NCI-H2227 (cell line): Measurements from ENCODE around the gene PRKG1.
"Not testable (repeated sequence)": the region's sequence is repeated elsewhere in the genome, so short reads cannot be mapped to it uniquely, and the experiment has no call there.

ENCODE experiments used
- DNase-seq: peaks from one replicate; lab custom pipeline; 2025; ENCODE audit not compliant: unreplicated experiment; lab: John Stamatoyannopoulos, UW

The PRKG1 gene

GRCh38 chr10:51581196-51581595 is 506.9 kb downstream of the PRKG1 start:
- not testable (repeated sequence) for DNase-seq

GRCh38 chr10:51583976-51584375 is 509.7 kb downstream of the PRKG1 start:
- DNase-seq = no peak

- no peak for DNase-seq
Measured at GRCh38 chr10:51585742-51586141, 511.5 kb downstream of the PRKG1 start.

GRCh38 chr10:51588984-51589383 is 514.7 kb downstream of the PRKG1 start:
- DNase-seq = no peak

- no peak for DNase-seq
Measured at GRCh38 chr10:51590818-51591217, 516.5 kb downstream of the PRKG1 start.

- DNase-seq = no peak
Measured at GRCh38 chr10:51596695-51597094, 522.4 kb downstream of the PRKG1 start.

GRCh38 chr10:51599647-51600046 is 525.4 kb downstream of the PRKG1 start:
- no peak for DNase-seq

- DNase-seq = no peak
Measured at GRCh38 chr10:51602326-51602725, 528.0 kb downstream of the PRKG1 start.

GRCh38 chr10:51604579-51604978 is 530.3 kb downstream of the PRKG1 start:
- DNase-seq = no peak

GRCh38 chr10:51606825-51607462 is 532.7 kb downstream of the PRKG1 start:
- DNase-seq = no peak

- DNase-seq = peak; percentile 8
Measured at GRCh38 chr10:51607463-51607835, 533.2 kb downstream of the PRKG1 start.

- no peak for DNase-seq
Measured at GRCh38 chr10:51608211-51608610, 533.9 kb downstream of the PRKG1 start.

- DNase-seq = no peak
Measured at GRCh38 chr10:51615764-51616298, 541.5 kb downstream of the PRKG1 start.

- no peak for DNase-seq
Measured at GRCh38 chr10:51617576-51618235, 543.4 kb downstream of the PRKG1 start.

GRCh38 chr10:51619365-51619764 is 545.1 kb downstream of the PRKG1 start:
- no peak for DNase-seq

GRCh38 chr10:51620131-51620530 is 545.8 kb downstream of the PRKG1 start:
- no peak for DNase-seq

GRCh38 chr10:51624013-51624412 is 549.7 kb downstream of the PRKG1 start:
- DNase-seq = no peak

GRCh38 chr10:51629934-51630639 is 555.8 kb downstream of the PRKG1 start:
- no peak for DNase-seq

- DNase-seq = no peak
Measured at GRCh38 chr10:51630640-51631005, 556.3 kb downstream of the PRKG1 start.

- no peak for DNase-seq
Measured at GRCh38 chr10:51635436-51635835, 561.1 kb downstream of the PRKG1 start.

GRCh38 chr10:51638211-51638610 is 563.9 kb downstream of the PRKG1 start:
- DNase-seq = no peak

GRCh38 chr10:51638737-51639136 is 564.5 kb downstream of the PRKG1 start:
- DNase-seq = no peak
